T-helper 1 cell treated with Interleukin-12 subunit alpha and Interleukin-12 subunit beta and Interleukin-4 antibody, amounts not matched to agents 30 μg/mL and 1 μg/mL, for 36 hours (primary cell): Measurements from ENCODE around the gene PPP1R3D.
A peak's percentile ranks its signal among the peaks of the same experiment; 100 is the strongest.
"Not testable (repeated sequence)": the region's sequence is repeated elsewhere in the genome, so short reads cannot be mapped to it uniquely, and the experiment has no call there.

Experiments
- H3K27ac Mint-ChIP-seq: one replicate; pipeline ENCODE4 v1.8.0; 2021; ENCODE audit warnings: mild to moderate bottlenecking, mixed read lengths
- H3K27me3 Mint-ChIP-seq: one replicate; pipeline ENCODE4 v1.8.0; 2021; ENCODE audit warnings: low read depth, mixed read lengths
- H3K36me3 Mint-ChIP-seq: one replicate; pipeline ENCODE4 v1.8.0; 2021; ENCODE audit warnings: low read depth, mixed read lengths
- H3K4me1 Mint-ChIP-seq: one replicate; pipeline ENCODE4 v1.8.0; 2021; ENCODE audit warnings: low read depth, mixed read lengths
- H3K4me3 Mint-ChIP-seq: one replicate; pipeline ENCODE4 v1.8.0; 2021; ENCODE audit warnings: mild to moderate bottlenecking, moderate library complexity, mixed read lengths
- H3K9me3 Mint-ChIP-seq: one replicate; pipeline ENCODE4 v1.8.0; 2021; ENCODE audit warnings: mixed read lengths

The PPP1R3D gene

DNA sequence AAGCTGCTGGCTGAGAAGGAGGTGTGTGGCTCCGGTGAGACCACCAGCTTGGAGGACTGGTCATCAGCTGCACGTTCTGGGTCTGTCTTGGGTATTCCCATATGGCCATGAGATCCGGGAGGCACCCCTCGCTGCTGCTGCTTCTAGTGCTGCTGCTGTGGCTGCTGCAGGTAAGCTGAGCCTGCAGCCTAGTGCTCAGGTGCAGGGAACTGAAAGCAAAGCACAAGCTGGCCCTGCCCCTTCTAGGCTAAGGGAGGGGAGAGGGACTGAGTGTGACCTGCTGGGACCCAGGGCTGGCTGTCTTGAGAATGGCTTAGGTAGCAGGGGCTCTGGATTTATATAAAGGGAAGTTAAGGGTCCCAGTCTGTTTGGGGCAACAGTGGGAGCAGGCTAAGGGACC is 18.5 kb upstream of the PPP1R3D start:
- H3K4me1 Mint-ChIP-seq, result no peaks in the 10 kb centered on the region
- no peaks in the 10 kb centered on the region for H3K36me3 Mint-ChIP-seq
- H3K27me3 Mint-ChIP-seq, result no peaks in the 10 kb centered on the region
- no peak overlapping the region for H3K27ac Mint-ChIP-seq
- no peaks in the 10 kb centered on the region for H3K9me3 Mint-ChIP-seq
- no peak overlapping the region for H3K4me3 Mint-ChIP-seq

- Mint-ChIP-seq H3K4me1 (no peaks in the 10 kb centered on the region), H3K27ac (no peak within 1 kb of the TSS), H3K4me3 (no peak within 1 kb of the TSS), H3K27me3 (no peaks in the 10 kb centered on the region), H3K9me3 (no peaks in the 10 kb centered on the region), H3K36me3 (no peaks in the 10 kb centered on the region)
These were observed 18.0 kb upstream of the PPP1R3D start, which contains the start of gene CDH26 for GRCh38 chr20:59958123-59958522. CDH26 (plus strand) TSS chr20:59958423; CDS start chr20:59958727, 304 bp downstream.

GRCh38 chr20:59957568-59957967 is 17.5 kb upstream of the PPP1R3D start:
- H3K4me3 Mint-ChIP-seq, H3K27me3 Mint-ChIP-seq, H3K36me3 Mint-ChIP-seq, H3K9me3 Mint-ChIP-seq, H3K4me1 Mint-ChIP-seq, H3K27ac Mint-ChIP-seq: not testable (repeated sequence)

GRCh38 chr20:59955131-59955796 is 15.2 kb upstream of the PPP1R3D start:
- Mint-ChIP-seq H3K27ac (no peak overlapping the region), H3K27me3 (no peaks in the 10 kb centered on the region), H3K9me3 (no peaks in the 10 kb centered on the region), H3K36me3 (peaks cover 1% of the 10 kb centered on the region), H3K4me1 (no peaks in the 10 kb centered on the region), H3K4me3 (no peak overlapping the region)

DNA sequence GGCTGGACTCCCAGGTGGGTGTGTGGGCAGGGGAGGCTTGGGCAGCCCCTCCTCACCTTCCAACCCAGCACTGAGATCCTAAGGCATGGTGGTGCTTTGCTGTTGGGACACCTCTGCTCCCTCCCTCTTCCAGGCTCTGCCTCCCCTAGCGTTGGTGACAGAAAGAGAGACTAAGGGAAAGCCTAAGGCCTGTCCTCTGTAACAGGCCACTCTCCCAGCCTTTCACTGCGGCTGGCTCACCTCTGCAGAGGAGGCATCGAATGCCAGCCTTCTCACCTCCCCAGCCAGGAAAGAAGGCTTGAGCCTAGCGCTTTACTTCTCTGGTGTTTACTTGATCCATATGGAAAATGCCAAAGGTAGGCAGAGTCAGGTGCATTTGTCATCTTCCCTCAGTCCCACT is 14.6 kb upstream of the PPP1R3D start:
- Mint-ChIP-seq H3K27ac (no peak overlapping the region), H3K27me3 (no peaks in the 10 kb centered on the region), H3K4me1 (no peaks in the 10 kb centered on the region)

GRCh38 chr20:59949911-59950310 is 9.8 kb upstream of the PPP1R3D start:
- H3K4me3 Mint-ChIP-seq, result no peak overlapping the region
- peaks cover 4% of the 10 kb centered on the region for H3K36me3 Mint-ChIP-seq
- no peak overlapping the region for H3K27ac Mint-ChIP-seq
- H3K4me1 Mint-ChIP-seq, result peaks cover 9% of the 10 kb centered on the region
- no peaks in the 10 kb centered on the region for H3K27me3 Mint-ChIP-seq
- H3K9me3 Mint-ChIP-seq, result no peaks in the 10 kb centered on the region

More for the DNA sequence above, 14.6 kb upstream of the PPP1R3D start:
- H3K9me3 Mint-ChIP-seq, result no peaks in the 10 kb centered on the region
- H3K36me3 Mint-ChIP-seq, result peaks cover 1% of the 10 kb centered on the region
- no peak overlapping the region for H3K4me3 Mint-ChIP-seq

- Mint-ChIP-seq H3K27ac (peak overlapping the region; percentile 96), H3K36me3 (peaks cover 12% of the 10 kb centered on the region), H3K9me3 (no peaks in the 10 kb centered on the region), H3K4me1 (peaks cover 11% of the 10 kb centered on the region), H3K27me3 (no peaks in the 10 kb centered on the region), H3K4me3 (peak overlapping the region; percentile 77)
These were observed 9.0 kb upstream of the PPP1R3D start for GRCh38 chr20:59948828-59949720.

DNA sequence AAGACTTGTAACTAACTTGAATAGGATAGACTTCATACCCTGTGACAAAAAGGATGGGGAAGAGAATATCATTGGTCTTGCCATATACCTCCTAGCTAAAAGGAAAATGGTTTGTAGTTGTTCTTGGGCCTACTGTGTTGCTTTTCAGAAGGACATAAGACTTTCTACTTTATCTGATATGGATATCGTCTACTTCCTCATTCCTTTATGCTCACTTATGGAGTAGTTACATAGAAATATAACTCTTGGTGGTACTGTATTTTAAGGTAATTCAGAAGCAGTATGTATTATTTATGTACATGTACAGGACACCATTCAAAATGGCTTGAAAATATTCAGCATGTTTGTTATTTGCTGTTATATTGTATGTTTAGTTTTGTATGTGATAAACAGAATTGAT is 8.1 kb upstream of the PPP1R3D start:
- no peaks in the 10 kb centered on the region for H3K27me3 Mint-ChIP-seq
- H3K27ac Mint-ChIP-seq, result peak overlapping the region; percentile 96
- H3K4me1 Mint-ChIP-seq, result peaks cover 11% of the 10 kb centered on the region
- no peak overlapping the region for H3K4me3 Mint-ChIP-seq
- H3K36me3 Mint-ChIP-seq, result peaks cover 12% of the 10 kb centered on the region
- H3K9me3 Mint-ChIP-seq, result no peaks in the 10 kb centered on the region

GRCh38 chr20:59947376-59947775 is 7.3 kb upstream of the PPP1R3D start:
- H3K27me3 Mint-ChIP-seq, result no peaks in the 10 kb centered on the region
- no peak overlapping the region for H3K4me3 Mint-ChIP-seq
- H3K4me1 Mint-ChIP-seq, result peaks cover 11% of the 10 kb centered on the region
- no peaks in the 10 kb centered on the region for H3K9me3 Mint-ChIP-seq
- H3K27ac Mint-ChIP-seq, result no peak overlapping the region
- peaks cover 12% of the 10 kb centered on the region for H3K36me3 Mint-ChIP-seq

DNA sequence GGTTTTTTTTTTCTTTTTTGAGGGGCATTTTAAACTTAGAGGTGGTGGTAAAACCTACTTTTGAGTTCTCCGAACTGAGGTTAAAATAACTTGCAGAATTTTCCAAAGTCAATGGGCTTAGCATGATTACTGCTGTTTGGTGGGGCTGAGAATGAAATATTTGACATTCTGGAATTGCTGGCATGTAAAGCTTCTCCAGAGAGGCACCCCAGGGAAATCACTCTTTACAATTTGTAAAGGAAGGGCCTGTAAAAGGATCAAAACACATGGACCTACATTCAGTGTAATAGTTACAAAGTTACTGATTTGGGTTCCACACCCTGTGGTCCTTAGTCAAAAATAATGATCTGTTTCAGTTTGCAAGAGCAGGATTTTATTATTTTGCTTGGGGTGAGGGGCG is 5.6 kb upstream of the PPP1R3D start:
- Mint-ChIP-seq H3K27me3 (no peaks in the 10 kb centered on the region), H3K4me1 (peaks cover 25% of the 10 kb centered on the region), H3K27ac (no peak overlapping the region), H3K9me3 (no peaks in the 10 kb centered on the region), H3K36me3 (peaks cover 13% of the 10 kb centered on the region), H3K4me3 (no peak overlapping the region)

GRCh38 chr20:59945175-59945574 is 5.1 kb upstream of the PPP1R3D start:
- Mint-ChIP-seq H3K9me3 (no peaks in the 10 kb centered on the region), H3K4me3 (no peak overlapping the region), H3K27ac (no peak overlapping the region), H3K4me1 (peaks cover 25% of the 10 kb centered on the region), H3K36me3 (peaks cover 13% of the 10 kb centered on the region), H3K27me3 (no peaks in the 10 kb centered on the region)

- Mint-ChIP-seq H3K4me3 (no peak overlapping the region), H3K27ac (no peak overlapping the region)
These were observed 4.6 kb upstream of the PPP1R3D start for GRCh38 chr20:59944726-59945125.

GRCh38 chr20:59942245-59942644 is 2.1 kb upstream of the PPP1R3D start:
- peak overlapping the region; percentile 1 for H3K4me3 Mint-ChIP-seq
- H3K9me3 Mint-ChIP-seq, result no peaks in the 10 kb centered on the region

More at GRCh38 chr20:59944726-59945125, 4.6 kb upstream of the PPP1R3D start:
- H3K4me1 Mint-ChIP-seq, result peaks cover 25% of the 10 kb centered on the region
- no peaks in the 10 kb centered on the region for H3K27me3 Mint-ChIP-seq
- H3K9me3 Mint-ChIP-seq, result no peaks in the 10 kb centered on the region
- H3K36me3 Mint-ChIP-seq, result peaks cover 13% of the 10 kb centered on the region

DNA sequence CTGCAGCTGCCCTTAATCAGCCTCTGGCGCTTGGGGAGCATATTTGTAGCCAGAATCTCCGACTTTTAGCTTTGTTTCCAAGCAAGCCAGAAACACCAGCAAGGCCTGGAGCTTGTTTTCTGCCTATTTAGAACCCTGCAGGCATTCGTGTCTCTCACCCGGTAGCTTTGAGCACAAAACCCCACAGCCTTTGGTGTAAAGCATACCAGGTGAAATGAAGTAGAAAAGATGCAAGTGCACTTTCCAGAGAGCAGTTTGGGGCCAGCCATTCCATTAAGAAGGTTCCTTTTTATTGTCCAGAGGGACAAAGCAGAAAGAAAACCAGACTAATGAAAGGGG is 820 bp upstream of the PPP1R3D start:
- Mint-ChIP-seq H3K27me3 (no peaks in the 10 kb centered on the region), H3K27ac (peak overlapping the region; percentile 98), H3K9me3 (no peaks in the 10 kb centered on the region), H3K4me1 (peaks cover 32% of the 10 kb centered on the region), H3K4me3 (peak overlapping the region; percentile 98), H3K36me3 (peaks cover 25% of the 10 kb centered on the region)

More at GRCh38 chr20:59942245-59942644, 2.1 kb upstream of the PPP1R3D start:
- H3K27ac Mint-ChIP-seq, result no peak overlapping the region
- H3K27me3 Mint-ChIP-seq, result no peaks in the 10 kb centered on the region
- H3K4me1 Mint-ChIP-seq, result peaks cover 30% of the 10 kb centered on the region
- H3K36me3 Mint-ChIP-seq, result peaks cover 20% of the 10 kb centered on the region

GRCh38 chr20:59939879-59940128 is 301 bp downstream of the PPP1R3D start:
- peaks cover 32% of the 10 kb centered on the region for H3K4me1 Mint-ChIP-seq
- peak overlapping the region; percentile 98 for H3K4me3 Mint-ChIP-seq
- no peaks in the 10 kb centered on the region for H3K9me3 Mint-ChIP-seq
- peaks cover 26% of the 10 kb centered on the region for H3K36me3 Mint-ChIP-seq
- peak overlapping the region; percentile 81 for H3K27ac Mint-ChIP-seq
- no peaks in the 10 kb centered on the region for H3K27me3 Mint-ChIP-seq
